ENCODE data around the gene MYO1B. TPM values are rescaled to one million over a fixed set of nuclear protein-coding genes. Genes with fewer than 3 reads are reported as not detected.
A peak's percentile ranks its signal among the peaks of the same experiment; 100 is the strongest.

Gene MYO1B
- total and polyA plus RNA-seq, 5 experiments from 2014 or later, result 0.20 to 0.96 (median 0.44) TPM

GRCh38 chr2:191292869-191293268, 47.7 kb downstream of the MYO1B start:
- Mint-ChIP-seq H3K4me1 (no peaks in the 10 kb centered on the region), H3K9me3 (no peaks in the 10 kb centered on the region), H3K4me3 (no peak overlapping the region), H3K27me3 (peaks cover 0 to 3% (median 0%) of the 10 kb centered on the region in 5 donors), H3K27ac (no peak overlapping the region), H3K36me3 (no peaks in the 10 kb centered on the region)
- DNase-seq, result no peak
- no peak for ATAC-seq
- POLR2A ChIA-PET, result no interaction called here

GRCh38 chr2:191295088-191295487, 49.9 kb downstream of the MYO1B start:
- H3K4me3 Mint-ChIP-seq, result no peak overlapping the region
- no peak for DNase-seq
- H3K27me3 Mint-ChIP-seq, result peaks cover 0 to 2% (median 0%) of the 10 kb centered on the region in 5 donors
- H3K4me1 Mint-ChIP-seq, result no peaks in the 10 kb centered on the region
- no peak overlapping the region for H3K27ac Mint-ChIP-seq
- H3K9me3 Mint-ChIP-seq, result no peaks in the 10 kb centered on the region
- no peak for ATAC-seq
- H3K36me3 Mint-ChIP-seq, result no peaks in the 10 kb centered on the region
- POLR2A ChIA-PET, result no interaction called here

- Mint-ChIP-seq H3K4me3 (no peak overlapping the region), H3K9me3 (no peaks in the 10 kb centered on the region), H3K36me3 (no peaks in the 10 kb centered on the region), H3K4me1 (no peaks in the 10 kb centered on the region), H3K27ac (no peak overlapping the region), H3K27me3 (no peaks in the 10 kb centered on the region)
- ATAC-seq (no peak), DNase-seq (no peak)
- POLR2A ChIA-PET, result no interaction called here
Measured at GRCh38 chr2:191296083-191297006, 51.1 kb downstream of the MYO1B start.

GRCh38 chr2:191297033-191297432, 51.8 kb downstream of the MYO1B start:
- POLR2A ChIA-PET, result no interaction called here
- DNase-seq (no peak), ATAC-seq (no peak)
- H3K27ac Mint-ChIP-seq, result no peak overlapping the region
- H3K9me3 Mint-ChIP-seq, result no peaks in the 10 kb centered on the region
- H3K36me3 Mint-ChIP-seq, result no peaks in the 10 kb centered on the region
- no peak overlapping the region for H3K4me3 Mint-ChIP-seq
- H3K4me1 Mint-ChIP-seq, result peaks cover 0 to 2% (median 0%) of the 10 kb centered on the region in 4 donors
- peaks cover 0 to 4% (median 0%) of the 10 kb centered on the region in 5 donors for H3K27me3 Mint-ChIP-seq

GRCh38 chr2:191298306-191298705, 53.1 kb downstream of the MYO1B start:
- ATAC-seq, result no peak
- POLR2A ChIA-PET, result no interaction called here
- no peak overlapping the region for H3K4me3 Mint-ChIP-seq

GRCh38 chr2:191299010-191299409, 53.8 kb downstream of the MYO1B start:
- peaks cover 0 to 5% (median 3%) of the 10 kb centered on the region in 5 donors for H3K27me3 Mint-ChIP-seq
- ATAC-seq (no peak), DNase-seq (no peak)
- H3K27ac Mint-ChIP-seq, result no peak overlapping the region
- no peak overlapping the region for H3K4me3 Mint-ChIP-seq
- H3K36me3 Mint-ChIP-seq, result no peaks in the 10 kb centered on the region
- no peaks in the 10 kb centered on the region for H3K9me3 Mint-ChIP-seq
- peaks cover 0 to 4% (median 0%) of the 10 kb centered on the region in 4 donors for H3K4me1 Mint-ChIP-seq
- POLR2A ChIA-PET, result no interaction called here

More at GRCh38 chr2:191298306-191298705, 53.1 kb downstream of the MYO1B start:
- peaks cover 0 to 5% (median under 1%) of the 10 kb centered on the region in 5 donors for H3K27me3 Mint-ChIP-seq
- no peak overlapping the region for H3K27ac Mint-ChIP-seq
- H3K36me3 Mint-ChIP-seq, result no peaks in the 10 kb centered on the region
- DNase-seq, result no peak
- no peaks in the 10 kb centered on the region for H3K9me3 Mint-ChIP-seq
- H3K4me1 Mint-ChIP-seq, result peaks cover 0 to 4% (median 0%) of the 10 kb centered on the region in 4 donors

GRCh38 chr2:191299866-191300265, 54.7 kb downstream of the MYO1B start:
- Mint-ChIP-seq H3K9me3 (no peaks in the 10 kb centered on the region), H3K27ac (no peak overlapping the region), H3K4me3 (no peak overlapping the region), H3K4me1 (peaks cover 0 to 4% (median 0%) of the 10 kb centered on the region in 4 donors), H3K27me3 (peaks cover 0 to 5% (median 3%) of the 10 kb centered on the region in 5 donors), H3K36me3 (no peaks in the 10 kb centered on the region)
- no peak for DNase-seq
- ATAC-seq, result no peak
- POLR2A ChIA-PET, result no interaction called here

GRCh38 chr2:191301971-191302370, 56.8 kb downstream of the MYO1B start:
- POLR2A ChIA-PET, result no interaction called here
- no peaks in the 10 kb centered on the region for H3K36me3 Mint-ChIP-seq
- peaks cover 0 to 4% (median 0%) of the 10 kb centered on the region in 4 donors for H3K4me1 Mint-ChIP-seq
- no peak for ATAC-seq
- H3K9me3 Mint-ChIP-seq, result no peaks in the 10 kb centered on the region
- DNase-seq, result no peak
- H3K27me3 Mint-ChIP-seq, result peaks cover 0 to 5% (median 3%) of the 10 kb centered on the region in 5 donors
- H3K4me3 Mint-ChIP-seq, result no peak overlapping the region
- H3K27ac Mint-ChIP-seq, result no peak overlapping the region

- DNase-seq (peak in 5 of 10 donors; percentile 3 to 11 (median 7)), ATAC-seq (peak in 1 of 2 donors; percentile 51)
- peaks cover 0 to 4% (median 0%) of the 10 kb centered on the region in 4 donors for H3K4me1 Mint-ChIP-seq
- peaks cover 0 to 5% (median 3%) of the 10 kb centered on the region in 5 donors for H3K27me3 Mint-ChIP-seq
- H3K4me3 Mint-ChIP-seq, result no peak overlapping the region
- H3K27ac Mint-ChIP-seq, result no peak overlapping the region
- POLR2A ChIA-PET, result no interaction called here
- H3K9me3 Mint-ChIP-seq, result no peaks in the 10 kb centered on the region
- H3K36me3 Mint-ChIP-seq, result no peaks in the 10 kb centered on the region
Measured at GRCh38 chr2:191302459-191303139, 57.4 kb downstream of the MYO1B start.

- POLR2A ChIA-PET, result no interaction called here
- Mint-ChIP-seq H3K9me3 (no peaks in the 10 kb centered on the region), H3K4me3 (no peak overlapping the region), H3K36me3 (no peaks in the 10 kb centered on the region), H3K27ac (no peak overlapping the region), H3K27me3 (peaks cover 0 to 5% (median 3%) of the 10 kb centered on the region in 5 donors), H3K4me1 (peaks cover 0 to 4% (median 0%) of the 10 kb centered on the region in 4 donors)
- DNase-seq, result no peak
- no peak for ATAC-seq
Measured at GRCh38 chr2:191303140-191304005, 58.2 kb downstream of the MYO1B start.

GRCh38 chr2:191304939-191305875, 60.0 kb downstream of the MYO1B start:
- H3K36me3 Mint-ChIP-seq, result no peaks in the 10 kb centered on the region
- peaks cover 0 to 5% (median 3%) of the 10 kb centered on the region in 5 donors for H3K27me3 Mint-ChIP-seq
- peaks cover 0 to 4% (median 0%) of the 10 kb centered on the region in 4 donors for H3K4me1 Mint-ChIP-seq
- no peak for DNase-seq
- no peak overlapping the region for H3K27ac Mint-ChIP-seq
- no peaks in the 10 kb centered on the region for H3K9me3 Mint-ChIP-seq
- POLR2A ChIA-PET, result no interaction called here
- ATAC-seq, result no peak
- H3K4me3 Mint-ChIP-seq, result no peak overlapping the region

GRCh38 chr2:191308026-191308425, 62.8 kb downstream of the MYO1B start:
- Mint-ChIP-seq H3K27me3 (peaks cover 0 to 3% (median 0%) of the 10 kb centered on the region in 5 donors), H3K27ac (no peak overlapping the region), H3K36me3 (no peaks in the 10 kb centered on the region), H3K9me3 (no peaks in the 10 kb centered on the region), H3K4me1 (no peaks in the 10 kb centered on the region), H3K4me3 (no peak overlapping the region)
- POLR2A ChIA-PET, result no interaction called here
- DNase-seq (no peak), ATAC-seq (no peak)

Measured in naive thymus-derived CD8-positive, alpha-beta T cell (primary cell).